Astrocyte of the cerebellum (primary cell): ENCODE measurements around the gene SLC25A40.
"Not testable (repeated sequence)": the region's sequence is repeated elsewhere in the genome, so short reads cannot be mapped to it uniquely, and the experiment has no call there.

Experiments used
- DNase-seq: peaks from one replicate; pipeline ENCODE4 v3.0.0-alpha.2; 2011; ENCODE audit warnings: low read depth
- H3K4me3 ChIP-seq: 2 replicates; pipeline ENCODE4 v1.5.1; 2011; ENCODE audit warnings: mild to moderate bottlenecking, low read depth, low read length, moderate library complexity
- CTCF ChIP-seq: IDR thresholded peaks from 2 replicates; pipeline ENCODE4 v1.5.1; 2012; ENCODE audit warnings: low read length, low read depth, moderate library complexity, mild to moderate bottlenecking; ENCODE audit errors: missing control alignments
- in situ Hi-C: cut with HindIII; loops from 2 replicates; pipeline ENCODE4 v1.10.0; 2017; ENCODE audit warnings: low sequenced_read_pairs

SLC25A40 gene

GRCh38 chr7:87833130-87833529 is 43.0 kb downstream of the SLC25A40 start:
- H3K4me3 ChIP-seq: no peak overlapping the region
- TF ChIP-seq CTCF: no peak
- DNase-seq: no peak
- in situ Hi-C loops: no loop called here

- in situ Hi-C loops: no loop called here
- TF ChIP-seq CTCF: no peak
- no peak for DNase-seq
- H3K4me3 ChIP-seq: no peak overlapping the region
Measured at GRCh38 chr7:87831097-87831496, 45.1 kb downstream of the SLC25A40 start.

- H3K4me3 ChIP-seq, DNase-seq, in situ Hi-C loops: not testable (repeated sequence)
Measured at GRCh38 chr7:87828383-87828782, 47.8 kb downstream of the SLC25A40 start.

- H3K4me3 ChIP-seq, in situ Hi-C loops, DNase-seq: not testable (repeated sequence)
Measured at GRCh38 chr7:87825369-87825768, 50.8 kb downstream of the SLC25A40 start.

- H3K4me3 ChIP-seq, DNase-seq, in situ Hi-C loops: not testable (repeated sequence)
Measured at GRCh38 chr7:87822056-87822455, 54.1 kb downstream of the SLC25A40 start.

GRCh38 chr7:87818336-87818735 is 57.8 kb downstream of the SLC25A40 start:
- TF ChIP-seq CTCF: no peak
- in situ Hi-C loops: loop anchor here (5.0 kb wide), 1 partner anchor 36 kb away; no protein-coding TSS in a partner anchor
- DNase-seq: no peak
- H3K4me3 ChIP-seq: no peak overlapping the region

- TF ChIP-seq CTCF: no peak
- in situ Hi-C loops: loop anchor here (5.0 kb wide), 1 partner anchor 34 kb away; no protein-coding TSS in a partner anchor
- no peak for DNase-seq
- no peak overlapping the region for H3K4me3 ChIP-seq
Measured at GRCh38 chr7:87816389-87816788, 59.8 kb downstream of the SLC25A40 start.

GRCh38 chr7:87810726-87811125 is 65.4 kb downstream of the SLC25A40 start:
- no peak for DNase-seq
- in situ Hi-C loops: no loop called here
- TF ChIP-seq CTCF: no peak
- no peak overlapping the region for H3K4me3 ChIP-seq
